Glomerular visceral epithelial cell (primary cell): ENCODE measurements around the gene BLOC1S1.

Experiments used
- DNase-seq: peaks from one replicate; pipeline ENCODE4 v3.0.0-alpha.2; 2016; ENCODE audit errors: extremely low spot score

The BLOC1S1 gene

DNA sequence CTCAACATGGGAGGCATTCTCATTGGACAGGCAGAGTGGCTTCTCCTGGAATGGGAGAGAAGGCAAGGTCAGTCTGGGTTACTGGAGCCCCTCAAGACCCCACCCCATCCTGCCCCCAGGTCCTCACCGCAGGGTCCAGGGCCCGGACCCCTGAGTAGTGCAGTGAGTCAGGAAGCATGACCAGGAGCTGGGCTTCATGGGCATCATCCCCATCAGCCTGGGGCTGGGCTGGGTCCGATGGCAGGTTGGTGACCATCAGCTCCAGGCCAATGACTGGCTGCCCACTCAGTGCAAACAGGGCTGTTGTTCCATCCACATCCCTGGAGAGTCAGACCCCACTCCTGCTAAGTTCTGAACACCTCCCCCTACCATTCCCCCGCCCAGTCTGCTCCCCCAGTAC lies 21.2 kb upstream of the BLOC1S1 start:
- DNase-seq, result no peak

DNA sequence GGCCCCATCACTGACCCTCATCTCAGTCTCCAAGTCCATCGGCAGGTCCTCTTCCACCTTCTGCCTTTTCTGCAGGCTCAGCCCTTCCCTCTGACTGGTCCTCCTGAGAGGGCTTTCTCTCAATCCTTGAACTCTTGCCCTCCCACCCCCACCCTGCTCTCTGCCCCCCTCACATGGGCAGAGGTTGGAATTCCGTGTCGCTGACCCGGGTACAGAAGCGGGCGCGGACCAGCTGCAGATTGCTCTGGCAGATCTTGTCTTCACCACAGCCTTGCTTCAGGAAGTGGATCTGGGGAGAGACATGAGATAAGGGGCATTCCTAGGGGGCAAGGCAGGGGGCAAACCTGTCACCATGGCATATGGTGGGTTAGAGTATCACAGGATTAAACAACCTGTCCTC lies 20.5 kb upstream of the BLOC1S1 start:
- DNase-seq, result no peak

- no peak for DNase-seq
Measured at GRCh38 chr12:55696141-55696540, 19.7 kb upstream of the BLOC1S1 start.

DNA sequence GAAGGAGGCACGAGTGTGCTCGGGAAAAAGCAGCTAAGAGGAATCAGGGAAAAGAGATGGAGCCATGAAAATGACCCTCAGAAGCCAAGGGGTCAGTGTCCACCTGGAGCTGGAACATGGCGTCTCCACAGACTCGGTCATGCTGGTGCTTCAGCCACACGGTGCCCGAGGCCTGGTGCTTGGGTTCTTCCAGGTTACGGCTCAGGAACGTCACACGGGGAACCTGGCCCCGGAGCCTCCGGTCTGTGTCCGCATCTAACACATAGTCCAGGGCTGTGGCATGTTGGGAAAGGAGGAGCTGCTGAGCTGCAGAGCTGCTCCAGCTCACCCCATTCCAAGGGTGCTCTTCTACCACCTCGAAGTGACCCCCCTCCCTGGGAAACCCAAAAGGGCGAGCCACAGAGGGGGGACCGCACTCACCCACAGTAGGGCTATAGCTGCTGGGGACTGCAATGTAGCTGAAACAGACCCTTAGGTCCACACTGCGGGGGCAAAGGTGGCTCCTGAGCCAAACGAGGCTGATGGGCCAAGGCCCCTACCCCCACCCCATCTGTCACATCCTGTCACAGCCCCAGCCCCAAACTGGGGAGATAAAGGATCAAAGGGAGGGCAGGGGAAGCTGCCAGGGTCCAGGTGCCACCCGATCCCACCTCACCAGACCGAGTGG lies 18.9 kb upstream of the BLOC1S1 start:
- no peak for DNase-seq

- DNase-seq, result no peak
Measured at GRCh38 chr12:55697686-55698085, 18.2 kb upstream of the BLOC1S1 start.

DNA sequence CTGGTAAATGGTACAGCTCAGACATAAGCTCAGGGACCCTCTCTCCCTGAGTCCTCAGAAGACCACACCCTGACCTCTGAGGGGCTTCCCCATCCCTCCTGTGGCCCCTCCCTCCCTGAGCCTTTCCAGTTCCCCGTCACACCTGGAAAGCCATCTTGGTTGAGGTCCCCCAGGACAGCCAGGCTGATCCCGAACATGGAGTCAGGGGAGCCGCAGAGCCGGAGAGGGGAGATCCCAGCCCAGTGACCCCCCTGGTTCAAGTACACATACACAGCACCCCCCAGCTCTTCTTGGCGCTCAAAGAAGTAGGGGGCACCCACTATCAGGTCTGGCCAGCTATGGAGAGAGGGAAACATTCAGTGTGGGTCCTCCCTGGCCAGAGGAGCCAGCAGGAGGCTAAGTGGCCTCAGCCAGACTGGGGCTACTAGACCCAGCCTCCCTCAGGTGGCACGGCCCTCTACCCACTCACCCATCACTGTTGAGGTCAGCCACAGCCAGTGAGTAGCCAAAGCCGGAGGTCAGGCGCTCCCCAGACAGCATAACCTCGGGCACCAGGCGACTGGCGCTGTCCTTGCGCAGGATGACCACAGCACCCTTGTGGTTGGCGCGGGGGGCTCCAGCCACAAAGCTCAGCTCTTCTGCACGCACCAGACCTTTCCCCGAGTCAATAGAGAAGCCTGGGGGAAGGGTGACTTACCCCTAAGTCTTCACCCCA lies 17.4 kb upstream of the BLOC1S1 start:
- no peak for DNase-seq

DNA sequence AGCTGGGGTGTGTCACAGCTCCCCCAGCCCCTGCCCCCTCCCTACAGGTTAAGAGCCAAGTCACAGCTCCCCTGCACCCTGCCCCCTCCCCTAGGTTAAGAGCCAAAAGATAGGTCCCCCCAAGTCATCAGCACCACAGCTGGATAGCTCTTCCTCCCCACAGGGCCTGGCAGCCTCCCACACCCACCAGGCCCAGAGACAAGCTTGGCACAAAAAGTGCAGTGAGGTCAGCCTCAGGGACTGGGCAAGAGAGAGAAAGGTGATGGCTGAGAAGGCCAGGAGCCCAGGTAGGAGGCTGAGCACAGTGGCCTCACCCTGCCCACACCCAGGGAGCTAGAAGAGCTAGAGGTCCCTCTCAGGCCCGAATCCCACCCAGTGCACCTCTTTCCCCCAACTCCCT lies 16.9 kb upstream of the BLOC1S1 start:
- DNase-seq, result no peak

DNA sequence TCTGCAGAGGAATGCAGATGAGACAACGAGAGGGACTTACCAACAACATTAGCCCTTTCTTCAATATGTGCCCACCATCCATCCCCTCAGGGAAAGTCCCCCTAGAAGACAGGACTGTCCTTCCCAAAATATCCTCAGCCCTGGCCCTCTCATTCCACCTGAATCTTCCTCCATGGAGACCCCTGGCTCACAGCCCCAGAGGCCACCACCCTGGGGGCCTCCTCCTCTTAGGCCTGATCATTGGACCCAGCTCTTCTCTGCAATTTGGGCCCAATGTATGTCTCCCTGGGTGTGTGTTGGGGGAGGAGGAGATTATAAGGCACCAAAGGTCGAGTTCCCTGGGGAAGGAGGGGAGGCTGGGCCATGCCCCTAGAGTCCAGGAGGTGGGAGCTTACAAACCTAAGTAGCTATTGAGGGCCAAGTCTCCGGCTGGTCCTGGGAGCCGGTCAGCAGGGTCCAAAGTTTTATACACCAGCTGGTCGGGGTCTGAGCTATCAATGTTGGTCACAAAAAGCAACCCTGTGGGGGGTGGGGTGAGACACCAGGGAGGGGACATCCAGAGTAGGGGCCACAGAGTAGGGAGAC lies 16.3 kb upstream of the BLOC1S1 start:
- DNase-seq, result no peak

GRCh38 chr12:55700255-55701018 lies 15.4 kb upstream of the BLOC1S1 start:
- DNase-seq, result peak; percentile 58

- no peak for DNase-seq
Measured at GRCh38 chr12:55702861-55703260, 13.0 kb upstream of the BLOC1S1 start.

DNA sequence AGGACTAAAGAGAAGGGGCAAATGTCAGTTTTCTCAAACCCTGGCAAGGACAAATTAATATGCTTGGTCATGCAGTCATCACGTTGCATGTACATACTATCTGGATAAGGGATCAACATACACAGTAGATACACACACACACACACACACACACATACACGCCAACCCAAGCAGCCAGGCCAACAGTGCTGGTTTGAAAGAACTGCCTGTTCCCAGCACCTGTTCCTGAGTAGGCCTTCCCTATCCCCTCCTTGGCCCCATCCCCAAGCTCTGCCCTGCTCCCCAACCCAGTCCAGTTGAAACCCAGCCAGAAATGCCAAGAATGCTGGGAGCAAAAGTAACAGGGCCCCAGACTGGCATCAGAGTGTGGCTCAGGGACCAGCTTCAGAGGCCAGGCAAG lies 12.6 kb upstream of the BLOC1S1 start:
- no peak for DNase-seq

DNA sequence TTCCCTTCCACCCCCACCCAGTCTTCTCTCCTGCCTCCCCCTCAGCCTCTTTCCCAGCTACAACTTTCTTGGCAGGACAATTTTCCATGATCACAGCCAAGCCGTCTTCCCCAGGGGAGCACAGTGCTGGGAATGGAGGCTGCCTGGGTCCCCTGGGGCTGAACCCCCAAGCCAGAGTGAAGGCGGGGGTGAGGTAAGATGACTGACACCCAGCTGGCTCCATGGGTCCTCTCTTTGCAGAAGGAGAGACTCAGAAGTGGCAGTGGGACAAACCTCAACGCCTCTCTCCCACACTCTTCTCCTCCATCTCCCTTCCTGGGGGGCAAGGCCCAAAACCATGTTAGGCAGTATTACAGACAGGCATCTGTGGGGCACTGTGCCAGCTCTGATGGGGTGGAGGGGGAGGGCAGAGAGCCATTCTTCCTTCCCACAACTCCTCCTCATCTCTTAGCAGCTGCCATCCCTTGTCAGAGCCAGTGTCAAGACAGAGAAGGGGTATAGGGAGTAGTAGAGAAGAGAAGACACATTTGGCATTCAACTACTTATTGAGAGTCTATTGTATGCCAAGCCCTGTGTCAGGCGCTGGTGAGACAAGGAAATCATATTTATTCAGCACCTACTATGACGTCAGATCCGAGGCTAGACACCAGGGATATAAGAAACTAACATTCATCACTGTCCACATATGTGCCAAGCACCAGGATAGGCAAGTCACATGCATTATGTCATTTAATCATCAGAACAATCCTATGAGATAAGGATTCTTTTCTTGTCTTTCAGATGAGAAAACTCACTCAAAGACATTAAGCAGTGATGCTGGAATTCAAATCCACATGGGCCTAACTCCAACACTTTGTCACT lies 11.7 kb upstream of the BLOC1S1 start:
- DNase-seq, result no peak

GRCh38 chr12:55704824-55705718 lies 10.8 kb upstream of the BLOC1S1 start:
- no peak for DNase-seq

DNA sequence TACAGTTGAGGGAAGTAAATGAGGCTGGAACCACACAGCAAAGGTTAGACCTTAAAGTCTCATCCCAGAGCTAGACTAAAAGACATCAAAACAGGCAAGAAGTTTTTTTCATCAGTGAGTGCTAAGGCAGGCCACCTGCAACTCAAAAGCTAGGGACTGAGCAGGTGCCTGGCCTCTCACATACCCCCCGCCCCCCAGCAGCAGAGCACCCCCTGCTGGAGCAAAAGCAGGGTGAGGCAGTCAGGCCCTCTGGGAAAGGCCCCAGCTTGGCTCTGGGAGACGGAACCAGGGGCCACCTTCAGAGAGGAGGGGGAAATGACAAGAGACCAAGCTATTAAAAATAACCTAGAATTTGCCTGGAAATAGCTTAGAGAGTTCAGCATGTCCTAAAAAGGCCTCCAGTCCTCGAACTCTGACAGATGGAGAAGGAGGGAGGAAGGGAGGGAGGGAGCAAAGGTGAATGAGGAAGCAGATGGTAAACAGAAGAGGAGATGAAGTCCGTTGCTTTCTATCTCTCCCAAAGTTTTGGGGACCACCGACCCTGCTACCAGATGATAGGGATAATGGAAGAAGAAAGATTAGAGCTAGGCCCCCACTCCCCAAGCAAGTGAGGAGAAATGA lies 10.0 kb upstream of the BLOC1S1 start:
- no peak for DNase-seq

- DNase-seq, result no peak
Measured at GRCh38 chr12:55706568-55707218, 9.2 kb upstream of the BLOC1S1 start.

DNA sequence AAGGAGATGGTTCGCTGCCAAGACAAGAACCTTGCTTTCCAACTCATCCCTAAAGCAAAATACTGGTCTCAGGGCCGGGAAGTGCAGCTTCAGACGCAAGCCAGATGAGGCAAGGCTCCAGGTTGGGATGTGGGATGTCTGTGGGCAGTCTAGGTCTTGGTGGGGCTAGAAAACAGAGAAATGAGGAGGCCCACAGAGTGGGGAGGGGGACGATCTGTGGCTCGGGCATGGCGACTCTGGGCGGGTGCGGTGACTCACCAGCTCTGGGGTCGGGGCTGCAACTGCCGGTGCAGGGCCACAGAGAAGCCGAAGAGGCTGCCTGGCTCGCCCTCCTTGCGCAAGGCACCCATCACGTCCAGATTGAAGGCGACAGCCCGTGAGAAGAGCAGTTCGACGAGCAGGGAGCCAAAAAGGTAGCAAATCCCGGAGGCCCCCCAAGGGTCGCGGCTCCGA lies 8.6 kb upstream of the BLOC1S1 start:
- DNase-seq, result no peak

- DNase-seq, result peak; percentile 36
Measured at GRCh38 chr12:55707841-55708694, 7.8 kb upstream of the BLOC1S1 start, which contains the start of gene ITGA7. Gene ITGA7, minus strand, starts transcription at chr12:55707904. Its CDS starts 222 bp downstream, at chr12:55707682.

DNA sequence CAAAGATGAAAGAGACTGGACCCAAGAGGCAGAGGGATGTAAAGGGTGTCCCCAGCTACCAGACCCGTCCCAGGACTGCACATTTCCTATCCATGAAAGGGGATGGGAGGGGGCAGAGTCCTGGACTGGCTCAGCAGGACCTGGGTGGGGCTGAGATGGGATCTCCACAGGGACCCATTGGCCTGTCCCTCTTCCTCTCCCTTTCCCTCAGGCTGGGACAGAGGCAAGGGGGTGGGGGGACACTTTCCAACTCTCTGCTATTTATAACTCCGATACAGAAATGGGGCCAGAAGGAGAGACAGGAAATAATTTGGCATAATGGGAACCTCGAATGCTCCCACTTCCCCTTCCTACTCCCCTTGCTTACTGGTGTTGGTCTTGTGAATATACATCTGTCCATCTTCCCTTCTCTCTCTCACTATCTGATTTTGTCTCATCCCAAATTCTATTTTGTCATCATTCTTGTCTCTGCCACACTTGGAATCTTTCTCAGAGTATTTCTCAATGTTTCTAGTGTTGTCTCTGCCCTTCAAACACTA lies 7.1 kb upstream of the BLOC1S1 start:
- no peak for DNase-seq
